Large intestine (tissue), 3 donors: ENCODE measurements around the gene MTURN. TPM values are rescaled to one million over a fixed set of nuclear protein-coding genes. Genes with fewer than 3 reads are reported as not detected.
A peak's percentile ranks its signal among the peaks of the same experiment; 100 is the strongest.

Experiments used
- DNase-seq, 2 donors: peaks; one replicate each; pipeline versions ENCODE4 v3.0.0 to v3.0.0-alpha.2; 2013
- H3K27ac ChIP-seq: one replicate; pipeline ENCODE4 v1.5.1; 2013; ENCODE audit warnings: low read length
- H3K27me3 ChIP-seq: 2 replicates; pipeline ENCODE4 v1.6.1; 2013; ENCODE audit warnings: low read length; ENCODE audit not compliant: control insufficient read depth, insufficient read depth
- H3K36me3 ChIP-seq: 2 replicates; pipeline ENCODE4 v1.6.1; 2013; ENCODE audit warnings: low read length; ENCODE audit not compliant: control insufficient read depth, insufficient read depth
- H3K4me1 ChIP-seq: one replicate; pipeline ENCODE4 v1.6.1; 2013; ENCODE audit warnings: low read length; ENCODE audit not compliant: control insufficient read depth, insufficient read depth
- H3K4me3 ChIP-seq: one replicate; pipeline ENCODE4 v1.5.1; 2013; ENCODE audit warnings: low read length
- H3K9me3 ChIP-seq: one replicate; pipeline ENCODE4 v1.6.1; 2013; ENCODE audit warnings: mild to moderate bottlenecking, low read depth, low read length, moderate library complexity; ENCODE audit not compliant: control insufficient read depth
- WGBS: methylation state at CpG from one replicate; pipeline ENCODE4 v1.1.5; 2013; ENCODE audit warnings: low lambda C conversion rate; ENCODE audit not compliant: insufficient coverage; 5-methylcytosine and 5-hydroxymethylcytosine counted together
- polyA plus RNA-seq: library from polyadenylated mRNA; unstranded; fragments of 120-200 nt; gene quantifications from one replicate; pipeline ENCODE4 v1.2.1, GENCODE V29; 2013

Gene MTURN
- polyA plus RNA-seq, 1 donor: 18.9 TPM

DNA sequence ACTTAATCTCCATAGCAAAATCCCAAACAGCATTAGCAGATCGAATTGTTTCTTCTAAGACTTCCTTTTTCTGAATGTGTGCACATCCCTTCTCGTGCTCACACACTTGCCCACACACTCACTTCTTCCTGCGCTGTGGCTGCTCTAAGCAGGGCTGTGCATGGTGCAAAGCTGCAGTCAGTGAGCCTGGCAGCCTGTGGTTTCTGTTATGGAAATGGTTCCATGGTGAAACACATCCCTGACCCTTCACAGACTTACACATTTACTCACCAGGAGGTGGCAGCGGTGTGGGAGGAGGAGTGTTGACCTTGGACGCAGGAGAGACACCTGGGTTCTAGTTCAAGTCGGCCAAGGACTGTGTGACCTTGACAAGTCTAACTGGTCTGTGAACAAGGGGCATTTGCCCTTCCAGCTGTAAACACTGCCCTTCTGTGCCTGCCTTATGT lies 24.9 kb downstream of the MTURN start:
- no peaks in the 10 kb centered on the region for H3K9me3 ChIP-seq
- no peaks in the 10 kb centered on the region for H3K27me3 ChIP-seq
- H3K27ac ChIP-seq: peak overlapping the region; percentile 9
- H3K4me3 ChIP-seq: no peak overlapping the region
- no CpG with 5 or more reads among the region's 6 CpGs for WGBS
- H3K36me3 ChIP-seq: no peaks in the 10 kb centered on the region
- peaks cover 10% of the 10 kb centered on the region for H3K4me1 ChIP-seq
- DNase-seq: peak in 1 of 2 donors; percentile 48

DNA sequence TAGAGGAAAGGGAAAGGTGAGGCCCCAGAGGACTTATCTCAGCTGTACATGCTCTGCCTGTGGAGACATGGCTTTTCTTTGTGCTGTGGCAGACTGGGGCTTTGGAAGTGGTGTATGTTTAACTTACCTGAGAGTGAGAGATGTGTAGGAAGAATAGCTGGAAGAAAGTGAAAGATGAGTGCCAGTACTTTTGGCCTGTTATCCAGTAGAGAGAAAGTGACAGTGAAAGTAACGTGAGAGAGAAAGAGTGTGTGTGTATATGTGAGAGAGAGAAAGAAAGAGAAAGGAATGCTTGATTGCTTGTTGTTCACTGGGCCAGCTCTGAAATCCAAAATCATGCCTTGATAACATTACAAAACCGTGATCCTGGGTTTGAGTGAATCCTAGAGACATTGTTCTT lies 25.5 kb downstream of the MTURN start:
- WGBS: no CpG with 5 or more reads among the region's 2 CpGs
- DNase-seq: no peak
- no peaks in the 10 kb centered on the region for H3K27me3 ChIP-seq
- H3K9me3 ChIP-seq: no peaks in the 10 kb centered on the region
- no peak overlapping the region for H3K27ac ChIP-seq
- H3K36me3 ChIP-seq: no peaks in the 10 kb centered on the region
- H3K4me1 ChIP-seq: peaks cover 10% of the 10 kb centered on the region
- no peak overlapping the region for H3K4me3 ChIP-seq

DNA sequence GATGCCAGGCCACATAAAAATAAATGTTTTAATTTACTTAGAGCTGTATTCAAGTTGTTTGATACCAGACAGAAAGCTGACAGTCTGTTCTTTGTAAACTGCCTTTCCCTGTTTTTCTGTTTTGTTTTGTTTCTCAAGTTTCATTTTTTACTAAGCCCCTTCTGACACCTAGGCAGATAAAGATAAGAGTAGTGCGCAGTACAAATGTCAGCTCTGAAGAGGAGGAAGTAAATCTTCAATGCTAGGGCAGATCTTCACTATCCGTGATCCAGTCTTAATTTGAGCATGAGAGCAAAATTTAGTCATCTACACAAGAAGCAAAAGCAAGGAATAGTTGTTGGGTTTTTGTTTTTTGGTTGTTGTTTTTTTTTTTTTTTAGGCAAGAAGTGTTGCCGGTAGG lies 27.3 kb downstream of the MTURN start:
- Histone ChIP-seq H3K27ac (no peak overlapping the region), H3K4me3 (no peak overlapping the region), H3K9me3 (no peaks in the 10 kb centered on the region), H3K27me3 (no peaks in the 10 kb centered on the region), H3K4me1 (peaks cover 10% of the 10 kb centered on the region), H3K36me3 (no peaks in the 10 kb centered on the region)
- no CpG with 5 or more reads among the region's 3 CpGs for WGBS
- DNase-seq: no peak

DNA sequence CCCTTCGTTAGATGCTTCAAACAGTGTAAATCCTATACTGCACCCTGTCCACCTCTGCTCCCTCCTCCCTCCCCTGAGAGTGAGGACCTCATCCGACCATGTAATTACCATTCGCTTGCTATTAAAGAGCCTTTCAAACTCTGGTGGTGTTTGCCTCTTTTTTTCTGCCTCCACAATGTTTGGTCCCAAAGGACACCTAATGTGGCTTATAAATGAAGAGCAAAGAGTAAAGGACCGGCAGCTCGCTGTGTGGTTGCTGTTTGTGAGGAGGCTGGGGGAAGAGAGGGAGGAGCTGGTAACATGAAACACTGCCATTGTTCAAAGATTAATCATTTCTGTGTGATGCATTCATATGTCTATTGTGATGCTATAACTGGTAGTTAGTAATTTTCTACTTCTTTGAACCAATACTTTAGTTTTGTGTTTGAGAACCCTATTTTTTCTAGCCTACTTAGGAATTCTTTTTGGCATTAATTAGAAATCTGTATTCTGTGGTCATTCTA lies 27.9 kb downstream of the MTURN start:
- 60% methylated on average over 3 of the region's 5 CpGs for WGBS
- no peaks in the 10 kb centered on the region for H3K36me3 ChIP-seq
- DNase-seq: peak in 1 of 2 donors; percentile 39
- peaks cover 10% of the 10 kb centered on the region for H3K4me1 ChIP-seq
- H3K27me3 ChIP-seq: no peaks in the 10 kb centered on the region
- H3K27ac ChIP-seq: no peak overlapping the region
- H3K4me3 ChIP-seq: no peak overlapping the region
- H3K9me3 ChIP-seq: no peaks in the 10 kb centered on the region

DNA sequence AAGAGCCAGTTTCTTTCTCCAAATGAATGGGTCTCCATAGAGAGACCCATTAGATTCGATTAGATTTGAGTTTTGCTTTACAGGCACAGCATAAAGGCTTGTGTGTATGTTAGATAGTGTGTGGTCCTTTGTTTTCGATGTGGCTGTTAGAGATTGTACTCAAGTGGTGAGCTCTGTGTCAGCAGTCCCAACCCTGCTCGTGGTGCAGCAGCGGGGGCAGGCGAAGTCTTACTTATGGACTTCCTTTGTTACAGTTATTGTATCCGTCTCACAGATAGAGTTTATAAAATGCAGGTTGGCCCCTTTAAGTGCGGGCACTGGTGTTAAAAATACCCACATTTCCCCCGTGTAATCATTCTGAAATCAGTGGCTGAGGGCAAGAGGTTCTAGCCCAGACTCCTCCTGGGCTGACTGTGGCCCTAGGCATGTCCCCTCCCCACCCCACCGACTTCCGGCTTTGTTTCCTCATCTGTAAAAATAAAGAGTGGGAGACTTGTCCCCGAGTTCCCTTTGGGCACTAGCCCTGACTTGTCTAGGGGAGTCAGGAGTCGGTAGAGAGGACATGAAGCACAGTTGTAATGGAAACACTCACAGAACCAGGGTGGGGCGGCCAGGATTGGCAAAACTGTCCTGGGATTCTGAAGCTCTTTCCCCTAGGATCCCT lies 28.6 kb downstream of the MTURN start:
- Histone ChIP-seq H3K9me3 (no peaks in the 10 kb centered on the region), H3K36me3 (no peaks in the 10 kb centered on the region), H3K4me1 (peaks cover 10% of the 10 kb centered on the region), H3K27me3 (no peaks in the 10 kb centered on the region), H3K4me3 (no peak overlapping the region), H3K27ac (no peak overlapping the region)
- DNase-seq: no peak
- whole genome bisulfite sequencing: no CpG with 5 or more reads among the region's 13 CpGs

GRCh38 chr7:30164567-30164966 lies 29.8 kb downstream of the MTURN start:
- WGBS: no CpG with 5 or more reads among the region's 6 CpGs
- Histone ChIP-seq H3K4me1 (peaks cover 8% of the 10 kb centered on the region), H3K4me3 (no peak overlapping the region), H3K27ac (no peak overlapping the region), H3K27me3 (no peaks in the 10 kb centered on the region), H3K36me3 (no peaks in the 10 kb centered on the region), H3K9me3 (no peaks in the 10 kb centered on the region)
- peak in 1 of 2 donors; percentile 37 for DNase-seq

- Histone ChIP-seq H3K4me1 (no peaks in the 10 kb centered on the region), H3K27ac (no peak overlapping the region), H3K36me3 (no peaks in the 10 kb centered on the region), H3K27me3 (no peaks in the 10 kb centered on the region), H3K9me3 (no peaks in the 10 kb centered on the region), H3K4me3 (no peak overlapping the region)
- no peak for DNase-seq
- no CpG with 5 or more reads among the region's 3 CpGs for WGBS
Measured at GRCh38 chr7:30165590-30165989, 30.8 kb downstream of the MTURN start.

- no peaks in the 10 kb centered on the region for H3K9me3 ChIP-seq
- H3K4me1 ChIP-seq: no peaks in the 10 kb centered on the region
- no peaks in the 10 kb centered on the region for H3K27me3 ChIP-seq
- no peaks in the 10 kb centered on the region for H3K36me3 ChIP-seq
- 13% methylated on average over 3 of the region's 12 CpGs for WGBS
- H3K27ac ChIP-seq: no peak overlapping the region
- no peak overlapping the region for H3K4me3 ChIP-seq
- peak in 1 of 2 donors; percentile 51 for DNase-seq
Measured at GRCh38 chr7:30166155-30166840, 31.5 kb downstream of the MTURN start.

GRCh38 chr7:30166841-30167235 lies 32.1 kb downstream of the MTURN start:
- no peak overlapping the region for H3K27ac ChIP-seq
- DNase-seq: no peak
- no peaks in the 10 kb centered on the region for H3K36me3 ChIP-seq
- H3K27me3 ChIP-seq: no peaks in the 10 kb centered on the region
- H3K4me3 ChIP-seq: no peak overlapping the region
- H3K9me3 ChIP-seq: no peaks in the 10 kb centered on the region
- 100% methylated on average over 2 of the region's 5 CpGs for WGBS
- H3K4me1 ChIP-seq: no peaks in the 10 kb centered on the region

- no peaks in the 10 kb centered on the region for H3K9me3 ChIP-seq
- WGBS: no CpG with 5 or more reads among the region's 6 CpGs
- H3K4me1 ChIP-seq: no peaks in the 10 kb centered on the region
- no peaks in the 10 kb centered on the region for H3K36me3 ChIP-seq
- no peak for DNase-seq
- H3K27ac ChIP-seq: no peak overlapping the region
- no peaks in the 10 kb centered on the region for H3K27me3 ChIP-seq
- H3K4me3 ChIP-seq: no peak overlapping the region
Measured at GRCh38 chr7:30167901-30168300, 33.1 kb downstream of the MTURN start.
